GM23248 (cell line): Measurements from ENCODE around the gene FASTKD1.

ENCODE experiments used
- EZH2 ChIP-seq: fragments of 200-600 bp; sonication (generic); IDR thresholded peaks from 2 replicates; pipeline ENCODE4 v1.6.1; 2018; ENCODE audit warnings: antibody characterized with exemption, mild to moderate bottlenecking; ENCODE audit not compliant: insufficient read depth, poor library complexity, severe bottlenecking
- EZH2phosphoT487 ChIP-seq: fragments of 200-600 bp; sonication (generic); IDR thresholded peaks from 2 replicates; pipeline ENCODE4 v1.6.1; 2018; ENCODE audit warnings: antibody characterized with exemption, moderate library complexity, mild to moderate bottlenecking, low read depth; ENCODE audit not compliant: insufficient read depth

- no peak for TF ChIP-seq EZH2phosphoT487
- no peak for TF ChIP-seq EZH2
These were observed 8.0 kb downstream of the FASTKD1 start for GRCh38 chr2:169565686-169566085.
